Measurements from ENCODE around the gene DGAT2. TPM values are rescaled to one million over a fixed set of nuclear protein-coding genes. Genes with fewer than 3 reads are reported as not detected.

The DGAT2 gene
- total RNA-seq, 1 experiment from 2014 or later: 6.4 TPM

- intact Hi-C loops (cut with micrococcal nuclease): no loop called here
- ChIA-PET CTCF (interaction anchor here (1.1 to 1.3 kb wide), 2 partner anchors 23 to 45 kb away, joined by 3 to 4 read pairs; no protein-coding TSS in a partner anchor), POLR2A (interaction anchor here (1.0 to 1.4 kb wide), 2 partner anchors 17 to 19 kb away, joined by 3 to 6 read pairs; no protein-coding TSS in a partner anchor)
These were observed 54.0 kb downstream of the DGAT2 start for GRCh38 chr11:75822541-75822940.

GRCh38 chr11:75823415-75823814, 54.8 kb downstream of the DGAT2 start:
- Mint-ChIP-seq H3K27ac (ENCODE audit: low read depth, unreplicated experiment) (no peak overlapping the region), H3K36me3 (ENCODE audit: insufficient read depth, unreplicated experiment) (peaks cover 10% of the 10 kb centered on the region), H3K27me3 (ENCODE audit: insufficient read depth, unreplicated experiment) (no peaks in the 10 kb centered on the region), H3K9me3 (ENCODE audit: unreplicated experiment) (no peaks in the 10 kb centered on the region), H3K4me1 (ENCODE audit: insufficient read depth, unreplicated experiment) (peaks cover 19% of the 10 kb centered on the region), H3K4me3 (ENCODE audit: unreplicated experiment) (no peak overlapping the region)
- CTCF ChIA-PET: no interaction called here
- no peak for DNase-seq (ENCODE audit: unreplicated experiment)
- intact Hi-C loops (cut with micrococcal nuclease): no loop called here
- BruUV-seq (replicated peaks): no TSS peak
- POLR2A ChIA-PET: interaction anchor here (1.0 to 2.1 kb wide), 3 partner anchors 9 to 18 kb away, joined by 3 to 6 read pairs (median 3); no protein-coding TSS in a partner anchor
- no peak for TF ChIP-seq CTCF (IDR thresholded peaks at IDR 0.05; ENCODE audit: unreplicated experiment)

More at GRCh38 chr11:75822541-75822940, 54.0 kb downstream of the DGAT2 start:
- Mint-ChIP-seq H3K36me3 (ENCODE audit: insufficient read depth, unreplicated experiment) (peaks cover 10% of the 10 kb centered on the region), H3K4me3 (ENCODE audit: unreplicated experiment) (no peak overlapping the region), H3K4me1 (ENCODE audit: insufficient read depth, unreplicated experiment) (peaks cover 19% of the 10 kb centered on the region), H3K27ac (ENCODE audit: low read depth, unreplicated experiment) (no peak overlapping the region), H3K9me3 (ENCODE audit: unreplicated experiment) (no peaks in the 10 kb centered on the region), H3K27me3 (ENCODE audit: insufficient read depth, unreplicated experiment) (no peaks in the 10 kb centered on the region)
- no peak for TF ChIP-seq CTCF (IDR thresholded peaks at IDR 0.05; ENCODE audit: unreplicated experiment)
- no peak for DNase-seq (ENCODE audit: unreplicated experiment)
- BruUV-seq (replicated peaks): no TSS peak

GRCh38 chr11:75823946-75824345, 55.4 kb downstream of the DGAT2 start:
- H3K9me3 Mint-ChIP-seq (ENCODE audit: unreplicated experiment): no peaks in the 10 kb centered on the region
- no peak for DNase-seq (ENCODE audit: unreplicated experiment)
- BruUV-seq (replicated peaks): no TSS peak
- POLR2A ChIA-PET: interaction anchor here (0.6 to 2.1 kb wide), 5 partner anchors 8 to 16 kb away, joined by 3 to 6 read pairs (median 3); no protein-coding TSS in a partner anchor
- H3K4me3 Mint-ChIP-seq (ENCODE audit: unreplicated experiment): no peak overlapping the region
- TF ChIP-seq CTCF (IDR thresholded peaks at IDR 0.05; ENCODE audit: unreplicated experiment): no peak
- CTCF ChIA-PET: no interaction called here
- H3K27me3 Mint-ChIP-seq (ENCODE audit: insufficient read depth, unreplicated experiment): no peaks in the 10 kb centered on the region
- peaks cover 10% of the 10 kb centered on the region for H3K36me3 Mint-ChIP-seq (ENCODE audit: insufficient read depth, unreplicated experiment)
- peaks cover 19% of the 10 kb centered on the region for H3K4me1 Mint-ChIP-seq (ENCODE audit: insufficient read depth, unreplicated experiment)
- intact Hi-C loops (cut with micrococcal nuclease): no loop called here
- no peak overlapping the region for H3K27ac Mint-ChIP-seq (ENCODE audit: low read depth, unreplicated experiment)

GRCh38 chr11:75826461-75827230, 58.1 kb downstream of the DGAT2 start:
- Mint-ChIP-seq H3K4me1 (ENCODE audit: insufficient read depth, unreplicated experiment) (peaks cover 8% of the 10 kb centered on the region), H3K9me3 (ENCODE audit: unreplicated experiment) (no peaks in the 10 kb centered on the region), H3K27ac (ENCODE audit: low read depth, unreplicated experiment) (no peak overlapping the region), H3K36me3 (ENCODE audit: insufficient read depth, unreplicated experiment) (peaks cover 19% of the 10 kb centered on the region), H3K27me3 (ENCODE audit: insufficient read depth, unreplicated experiment) (no peaks in the 10 kb centered on the region), H3K4me3 (ENCODE audit: unreplicated experiment) (no peak overlapping the region)
- BruUV-seq (replicated peaks): no TSS peak
- no peak for DNase-seq (ENCODE audit: unreplicated experiment)
- no peak for TF ChIP-seq CTCF (IDR thresholded peaks at IDR 0.05; ENCODE audit: unreplicated experiment)
- ChIA-PET POLR2A (interaction anchor here (0.6 to 1.3 kb wide), 3 partner anchors 8 to 189 kb away, joined by 3 to 4 read pairs (median 3); no protein-coding TSS in a partner anchor), CTCF (interaction anchor here (0.6 to 0.7 kb wide), 2 partner anchors 438 to 505 kb away, joined by 3 to 4 read pairs; no protein-coding TSS in a partner anchor)
- intact Hi-C loops (cut with micrococcal nuclease): no loop called here

Measured in MCF 10A (cell line).